ENCODE results near the gene RILPL2. TPM values are rescaled to one million over a fixed set of nuclear protein-coding genes. Genes with fewer than 3 reads are reported as not detected.
"Not testable (repeated sequence)": the region's sequence is repeated elsewhere in the genome, so short reads cannot be mapped to it uniquely, and the experiment has no call there.

Gene RILPL2
- total and polyA plus RNA-seq, 11 donors, result 1.6 to 3.4 (median 2.2) TPM

DNA sequence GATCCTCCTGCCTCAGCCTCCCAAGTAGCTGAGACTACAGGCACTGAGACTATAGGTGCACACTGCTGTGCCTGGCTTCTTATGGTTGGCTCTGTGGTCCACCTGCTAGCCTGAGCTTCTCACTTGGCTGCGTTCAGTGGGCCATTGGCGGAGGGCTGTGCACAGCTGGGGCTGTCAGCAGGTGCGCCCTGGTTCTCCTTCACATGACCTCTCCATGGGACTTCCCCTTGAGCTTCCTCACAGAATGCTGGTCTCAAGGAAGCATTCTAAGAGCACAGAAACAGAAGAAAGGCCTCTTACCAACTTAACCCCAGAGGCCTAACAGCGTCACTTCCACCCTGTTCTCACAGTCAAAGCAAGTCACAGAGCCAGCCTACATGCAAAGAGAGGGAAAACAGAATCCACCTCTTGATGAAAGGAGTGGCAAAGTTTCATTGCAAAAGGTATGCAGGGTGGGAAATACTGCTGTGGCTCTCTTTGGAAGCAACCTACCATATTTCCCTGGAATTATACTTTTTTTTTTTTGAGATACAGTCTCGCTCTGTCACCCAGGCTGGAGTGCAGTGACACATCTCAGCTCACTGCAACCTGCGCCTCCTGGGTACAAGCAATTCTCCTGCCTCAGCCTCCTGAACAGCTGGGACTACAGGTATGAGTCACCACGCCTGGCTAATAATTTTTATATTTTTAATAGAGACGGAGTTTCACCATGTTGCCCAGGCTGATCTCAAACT lies 9.3 kb downstream of the RILPL2 start:
- intact Hi-C loops (cut with DNase I), result loop anchor here in 1 of 10 donors (5.0 kb wide), 1 partner anchor 40 kb away; no protein-coding TSS in a partner anchor
- TF ChIP-seq, protein P1, sequence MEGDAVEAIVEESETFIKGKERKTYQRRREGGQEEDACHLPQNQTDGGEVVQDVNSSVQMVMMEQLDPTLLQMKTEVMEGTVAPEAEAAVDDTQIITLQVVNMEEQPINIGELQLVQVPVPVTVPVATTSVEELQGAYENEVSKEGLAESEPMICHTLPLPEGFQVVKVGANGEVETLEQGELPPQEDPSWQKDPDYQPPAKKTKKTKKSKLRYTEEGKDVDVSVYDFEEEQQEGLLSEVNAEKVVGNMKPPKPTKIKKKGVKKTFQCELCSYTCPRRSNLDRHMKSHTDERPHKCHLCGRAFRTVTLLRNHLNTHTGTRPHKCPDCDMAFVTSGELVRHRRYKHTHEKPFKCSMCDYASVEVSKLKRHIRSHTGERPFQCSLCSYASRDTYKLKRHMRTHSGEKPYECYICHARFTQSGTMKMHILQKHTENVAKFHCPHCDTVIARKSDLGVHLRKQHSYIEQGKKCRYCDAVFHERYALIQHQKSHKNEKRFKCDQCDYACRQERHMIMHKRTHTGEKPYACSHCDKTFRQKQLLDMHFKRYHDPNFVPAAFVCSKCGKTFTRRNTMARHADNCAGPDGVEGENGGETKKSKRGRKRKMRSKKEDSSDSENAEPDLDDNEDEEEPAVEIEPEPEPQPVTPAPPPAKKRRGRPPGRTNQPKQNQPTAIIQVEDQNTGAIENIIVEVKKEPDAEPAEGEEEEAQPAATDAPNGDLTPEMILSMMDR (IDR thresholded peaks at IDR 0.05), result no peak
- TF ChIP-seq POLR2A (IDR thresholded peaks at IDR 0.05), result no peak
- no peaks in the 10 kb centered on the region for H3K27me3 ChIP-seq
- peaks cover 0 to 78% (median 59%) of the 10 kb centered on the region in 9 donors for H3K36me3 ChIP-seq
- H3K27ac ChIP-seq, result peak overlapping the region in 1 of 12 donors; percentile 18
- ATAC-seq (no peak), DNase-seq (no peak)
- H3K4me3 ChIP-seq, result no peak overlapping the region
- WGBS, 4 donors, result 95 to 99% (median 98%) methylated on average over 8 of the region's 8 CpGs
- H3K9me3 ChIP-seq, result no peaks in the 10 kb centered on the region
- peaks cover 0 to 10% (median 0%) of the 10 kb centered on the region in 12 donors for H3K4me1 ChIP-seq

DNA sequence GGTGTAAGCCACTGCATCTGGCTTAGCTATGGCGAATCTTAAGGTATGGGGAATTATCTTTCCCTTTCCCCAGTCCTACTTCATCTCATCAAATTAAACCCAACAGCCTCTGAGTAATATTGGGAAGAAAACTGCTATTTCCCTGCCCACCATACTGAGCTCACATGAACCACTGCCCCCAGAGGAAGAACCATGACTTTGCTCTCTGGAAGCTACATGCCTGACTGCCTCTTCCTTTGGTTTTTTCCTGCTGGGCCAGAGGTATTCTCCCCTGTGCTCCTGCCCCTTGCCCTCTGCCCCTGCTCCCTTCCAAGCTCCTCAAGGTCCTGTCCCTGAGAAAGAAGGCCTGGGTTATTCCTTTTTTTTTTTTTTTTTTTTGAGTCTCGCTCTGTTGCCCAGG lies 15.2 kb downstream of the RILPL2 start:
- no peak overlapping the region for H3K27ac ChIP-seq
- no peaks in the 10 kb centered on the region for H3K27me3 ChIP-seq
- DNase-seq (no peak), ATAC-seq (no peak)
- TF ChIP-seq, protein P1 (IDR thresholded peaks at IDR 0.05), result no peak
- TF ChIP-seq POLR2A (IDR thresholded peaks at IDR 0.05), result no peak
- intact Hi-C loops (cut with DNase I), result no loop called here
- WGBS, 4 donors, result 94 to 100% (median 97%) methylated on average over 2 of the region's 2 CpGs
- no peak overlapping the region for H3K4me3 ChIP-seq
- H3K36me3 ChIP-seq, result peaks cover 0 to 76% (median 53%) of the 10 kb centered on the region in 9 donors
- no peaks in the 10 kb centered on the region for H3K9me3 ChIP-seq
- no peaks in the 10 kb centered on the region for H3K4me1 ChIP-seq

DNA sequence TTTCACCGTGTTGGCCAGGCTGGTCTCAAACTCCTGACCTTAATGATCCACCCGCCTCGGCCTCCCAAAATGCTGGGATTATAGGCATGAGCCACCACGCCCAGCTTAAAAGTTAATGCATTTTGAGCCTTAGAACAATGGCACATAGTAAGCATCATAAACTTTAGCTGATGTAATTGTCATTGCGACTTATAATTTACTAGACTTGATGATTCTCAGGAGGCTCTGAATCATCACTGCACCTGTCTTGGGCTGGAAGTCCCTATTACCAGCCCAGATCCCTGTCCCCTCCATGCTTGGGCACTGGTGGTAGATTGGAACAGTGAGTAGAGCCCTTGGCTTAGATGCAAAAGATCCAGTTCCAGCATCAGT lies 26.5 kb downstream of the RILPL2 start:
- Histone ChIP-seq H3K9me3 (no peaks in the 10 kb centered on the region), H3K36me3 (peaks cover 3 to 62% (median 48%) of the 10 kb centered on the region in 9 donors), H3K27ac (no peak overlapping the region), H3K4me1 (peaks cover 0 to 11% (median 3%) of the 10 kb centered on the region in 12 donors), H3K27me3 (no peaks in the 10 kb centered on the region), H3K4me3 (no peak overlapping the region)
- WGBS, 4 donors, result 91 to 97% (median 94%) methylated on average over 4 to 5 of the region's 5 CpGs
- ATAC-seq (no peak), DNase-seq (no peak)
- TF ChIP-seq, protein P1 (IDR thresholded peaks at IDR 0.05), result no peak
- TF ChIP-seq POLR2A (IDR thresholded peaks at IDR 0.05), result no peak
- intact Hi-C loops (cut with DNase I), result no loop called here

DNA sequence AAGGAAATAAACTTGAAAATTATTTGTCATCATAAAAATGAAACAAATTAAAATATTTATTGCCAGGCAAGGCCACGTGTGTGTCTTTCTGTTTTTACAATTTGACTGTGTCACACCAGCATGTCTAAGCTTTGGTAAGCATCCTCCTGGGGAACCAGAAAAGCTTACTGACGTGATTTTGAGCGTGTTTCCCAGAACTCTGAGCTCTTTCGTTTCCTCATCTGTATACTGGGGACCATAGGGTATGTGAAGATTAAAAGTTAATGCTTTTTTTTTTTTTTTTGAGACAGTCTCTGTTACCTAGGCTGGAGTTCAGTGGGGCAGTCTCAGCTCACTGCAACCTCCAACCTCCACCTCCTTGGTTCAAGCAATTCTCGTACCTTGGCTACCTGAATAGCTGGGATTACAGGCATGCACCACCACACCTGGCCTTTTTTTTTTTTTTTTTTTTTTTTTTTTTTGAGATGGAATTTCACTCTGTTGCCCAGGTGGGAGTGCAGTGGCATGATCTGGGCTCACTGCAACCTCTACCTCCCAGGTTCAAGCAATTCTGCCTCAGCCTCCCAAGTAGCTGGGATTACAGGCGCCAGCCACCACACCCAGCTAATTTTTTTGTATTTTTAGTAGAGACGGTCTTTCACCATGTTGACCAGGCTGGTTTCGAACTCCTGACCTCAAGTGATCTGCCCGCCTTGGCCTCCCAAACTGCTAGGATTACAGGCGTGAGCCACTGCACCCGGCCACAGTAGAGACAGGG lies 27.0 kb downstream of the RILPL2 start:
- H3K9me3 ChIP-seq; ATAC-seq; DNase-seq; H3K27ac ChIP-seq; H3K27me3 ChIP-seq; intact Hi-C loops (cut with DNase I); H3K4me3 ChIP-seq: not testable (repeated sequence)
- 89 to 91% (median 91%) methylated on average over 11 of the region's 11 CpGs for WGBS, 4 donors
- H3K4me1 ChIP-seq, result peaks cover 0 to 14% (median 3%) of the 10 kb centered on the region in 12 donors
- H3K36me3 ChIP-seq, result peaks cover 4 to 62% (median 49%) of the 10 kb centered on the region in 9 donors

DNA sequence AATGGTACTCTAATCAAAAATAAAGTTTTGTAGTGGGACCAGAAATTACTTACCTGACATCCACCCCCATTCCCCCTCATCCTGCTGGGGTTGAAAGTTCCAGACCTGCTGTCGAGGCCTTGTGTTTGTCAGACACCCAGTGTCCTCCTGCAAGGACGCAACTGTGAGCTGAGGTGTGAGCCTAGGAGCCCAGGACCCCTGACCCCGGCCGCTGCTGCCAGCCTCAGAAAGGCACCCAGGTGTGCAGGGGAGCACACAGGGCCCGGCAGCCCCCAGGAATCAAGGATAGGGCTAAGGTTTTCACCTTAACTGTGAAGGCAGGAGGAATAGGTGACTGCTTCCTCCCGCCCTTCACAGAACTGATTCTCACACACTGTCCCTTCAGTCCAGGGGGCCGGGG lies 27.9 kb downstream of the RILPL2 start:
- WGBS, 4 donors, result 94 to 100% (median 96%) methylated on average over 2 to 7 of the region's 7 CpGs
- H3K27me3 ChIP-seq; H3K9me3 ChIP-seq; H3K27ac ChIP-seq; H3K4me3 ChIP-seq; DNase-seq; intact Hi-C loops (cut with DNase I): not testable (repeated sequence)
- Histone ChIP-seq H3K4me1 (peaks cover 0 to 14% (median 3%) of the 10 kb centered on the region in 12 donors), H3K36me3 (peaks cover 5 to 71% (median 57%) of the 10 kb centered on the region in 9 donors)
- ATAC-seq, result peak in 1 of 4 donors; percentile 13

DNA sequence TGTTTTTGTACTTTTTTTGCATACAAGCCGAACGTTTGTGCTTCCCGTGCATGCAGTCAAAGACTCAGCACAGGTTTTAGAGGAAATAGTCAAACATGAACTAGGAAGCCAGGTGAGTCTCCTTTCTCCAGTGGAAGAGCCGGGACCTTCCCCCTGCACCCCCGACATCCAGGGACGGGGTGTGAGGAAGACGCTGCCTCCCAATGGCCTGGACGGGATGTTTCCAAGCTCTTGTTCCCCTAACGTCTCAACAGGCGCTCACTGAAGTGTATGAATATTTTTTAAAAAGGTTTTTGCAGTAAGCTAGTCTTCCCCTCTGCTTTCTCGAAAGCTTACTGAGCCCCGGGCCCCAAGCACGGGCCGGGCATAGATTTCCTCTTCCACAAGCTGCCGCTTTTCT lies 28.6 kb downstream of the RILPL2 start:
- H3K9me3 ChIP-seq; DNase-seq; H3K4me3 ChIP-seq; H3K27me3 ChIP-seq; H3K27ac ChIP-seq; ATAC-seq; intact Hi-C loops (cut with DNase I): not testable (repeated sequence)
- Histone ChIP-seq H3K4me1 (peaks cover 0 to 14% (median 3%) of the 10 kb centered on the region in 12 donors), H3K36me3 (peaks cover 5 to 76% (median 64%) of the 10 kb centered on the region in 9 donors)
- 73 to 77% (median 74%) methylated on average over 10 to 15 of the region's 15 CpGs for WGBS, 4 donors

DNA sequence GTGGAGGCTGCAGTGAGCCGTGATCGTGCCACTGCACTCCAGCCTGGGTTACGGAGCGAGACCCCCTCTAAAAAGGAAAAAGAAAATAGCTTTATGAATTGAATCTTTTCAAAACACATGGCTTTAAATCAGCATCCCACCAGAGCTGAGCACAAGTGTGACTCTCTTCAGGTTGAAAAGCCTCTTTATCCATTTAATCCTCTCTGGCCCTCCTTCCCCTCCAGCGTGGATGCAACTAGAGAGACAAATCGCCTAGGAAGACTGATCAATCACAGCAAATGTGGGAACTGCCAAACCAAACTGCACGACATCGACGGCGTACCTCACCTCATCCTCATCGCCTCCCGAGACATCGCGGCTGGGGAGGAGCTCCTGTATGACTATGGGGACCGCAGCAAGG lies 29.2 kb downstream of the RILPL2 start:
- Histone ChIP-seq H3K4me1 (peaks cover 0 to 14% (median 3%) of the 10 kb centered on the region in 12 donors), H3K36me3 (peaks cover 5 to 78% (median 71%) of the 10 kb centered on the region in 9 donors)
- H3K27me3 ChIP-seq; DNase-seq; H3K4me3 ChIP-seq; H3K9me3 ChIP-seq; intact Hi-C loops (cut with DNase I); H3K27ac ChIP-seq; ATAC-seq: not testable (repeated sequence)
- WGBS, 4 donors, result 94 to 96% (median 96%) methylated on average over 14 to 15 of the region's 15 CpGs
